ENCODE data around the gene AHSG.

Gene AHSG

DNA sequence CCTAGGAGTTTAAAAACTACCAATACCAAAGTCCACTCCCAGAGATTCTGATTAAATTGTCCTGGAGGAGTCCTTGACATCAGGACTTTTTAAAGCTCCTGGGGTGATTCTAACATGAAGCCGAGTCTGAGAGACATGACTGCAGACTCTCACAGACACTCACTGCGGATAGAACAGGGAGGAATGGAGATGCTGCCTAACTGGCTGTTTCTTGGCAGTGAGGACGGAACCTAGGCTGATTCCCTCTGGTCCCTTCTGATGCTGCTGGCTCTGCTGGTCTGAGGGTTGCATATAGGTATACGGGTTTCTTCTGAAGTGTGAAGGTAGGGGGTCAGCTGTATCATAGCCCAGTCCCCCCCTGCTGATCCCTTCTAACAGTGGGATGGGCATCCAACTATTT, 51.6 kb downstream of the AHSG start:
- TF ChIP-seq, protein P1, sequence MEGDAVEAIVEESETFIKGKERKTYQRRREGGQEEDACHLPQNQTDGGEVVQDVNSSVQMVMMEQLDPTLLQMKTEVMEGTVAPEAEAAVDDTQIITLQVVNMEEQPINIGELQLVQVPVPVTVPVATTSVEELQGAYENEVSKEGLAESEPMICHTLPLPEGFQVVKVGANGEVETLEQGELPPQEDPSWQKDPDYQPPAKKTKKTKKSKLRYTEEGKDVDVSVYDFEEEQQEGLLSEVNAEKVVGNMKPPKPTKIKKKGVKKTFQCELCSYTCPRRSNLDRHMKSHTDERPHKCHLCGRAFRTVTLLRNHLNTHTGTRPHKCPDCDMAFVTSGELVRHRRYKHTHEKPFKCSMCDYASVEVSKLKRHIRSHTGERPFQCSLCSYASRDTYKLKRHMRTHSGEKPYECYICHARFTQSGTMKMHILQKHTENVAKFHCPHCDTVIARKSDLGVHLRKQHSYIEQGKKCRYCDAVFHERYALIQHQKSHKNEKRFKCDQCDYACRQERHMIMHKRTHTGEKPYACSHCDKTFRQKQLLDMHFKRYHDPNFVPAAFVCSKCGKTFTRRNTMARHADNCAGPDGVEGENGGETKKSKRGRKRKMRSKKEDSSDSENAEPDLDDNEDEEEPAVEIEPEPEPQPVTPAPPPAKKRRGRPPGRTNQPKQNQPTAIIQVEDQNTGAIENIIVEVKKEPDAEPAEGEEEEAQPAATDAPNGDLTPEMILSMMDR (IDR thresholded peaks at IDR 0.05) = no peak
- Histone ChIP-seq H3K4me3 (no peak overlapping the region), H3K27ac (no peak overlapping the region)
- DNase-seq (ENCODE audit: low spot score) = no peak

DNA sequence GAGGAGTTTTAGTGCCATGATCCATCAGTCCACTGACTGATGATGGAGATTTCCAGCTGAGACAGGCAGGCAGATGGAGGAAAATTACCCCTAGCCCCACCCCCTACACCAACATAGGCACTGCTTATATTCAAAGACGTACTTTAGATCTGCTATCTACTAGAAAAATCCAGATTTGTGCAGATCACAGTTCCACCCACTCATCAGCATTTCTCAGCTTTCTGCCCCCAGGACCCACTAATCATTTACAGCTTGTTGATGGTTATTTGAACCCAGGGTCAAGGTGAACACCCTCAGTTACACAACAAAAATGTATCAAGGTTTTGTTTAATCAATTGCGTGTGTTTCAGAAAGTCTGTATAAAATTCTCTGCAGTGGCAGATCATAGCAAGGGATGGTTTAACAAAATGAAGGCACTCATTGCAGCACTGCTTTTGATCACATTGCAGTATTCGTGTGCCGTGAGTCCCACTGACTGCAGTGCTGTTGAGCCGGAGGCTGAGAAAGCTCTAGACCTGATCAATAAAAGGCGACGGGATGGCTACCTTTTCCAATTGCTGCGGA, 52.8 kb downstream of the AHSG start, which contains the start of gene HRG:
Gene HRG, plus strand, starts transcription at position 390 of the 564 bp plus-strand sequence. Its CDS starts 18 bp downstream, at position 408.
- no peak within 1 kb of the TSS for H3K27ac ChIP-seq
- DNase-seq (ENCODE audit: low spot score) = no peak
- H3K4me3 ChIP-seq = no peak within 1 kb of the TSS
- TF ChIP-seq, protein P1 (IDR thresholded peaks at IDR 0.05) = no peak

DNA sequence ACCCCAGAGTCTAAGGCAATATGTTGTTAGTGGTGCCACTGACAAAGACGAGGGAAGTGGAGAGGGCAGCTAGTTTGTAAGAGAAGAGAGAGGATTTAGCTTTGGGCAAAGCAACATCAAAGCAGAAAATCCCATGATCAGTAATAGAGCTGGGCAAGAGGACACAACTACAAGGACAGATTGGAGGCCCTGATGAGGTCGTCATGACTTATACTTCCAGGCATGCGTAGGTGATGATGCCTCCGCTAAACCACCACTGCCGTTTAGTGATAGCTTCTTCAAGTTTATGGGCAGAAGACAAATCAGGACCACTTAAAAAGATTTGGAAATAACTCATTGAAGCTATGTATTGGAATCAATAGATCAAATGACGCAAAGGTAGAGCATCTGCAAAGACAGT, 55.6 kb downstream of the AHSG start:
- Histone ChIP-seq H3K27ac (no peak overlapping the region), H3K4me3 (no peak overlapping the region)
- TF ChIP-seq, protein P1 (IDR thresholded peaks at IDR 0.05) = no peak
- no peak for DNase-seq (ENCODE audit: low spot score)

DNA sequence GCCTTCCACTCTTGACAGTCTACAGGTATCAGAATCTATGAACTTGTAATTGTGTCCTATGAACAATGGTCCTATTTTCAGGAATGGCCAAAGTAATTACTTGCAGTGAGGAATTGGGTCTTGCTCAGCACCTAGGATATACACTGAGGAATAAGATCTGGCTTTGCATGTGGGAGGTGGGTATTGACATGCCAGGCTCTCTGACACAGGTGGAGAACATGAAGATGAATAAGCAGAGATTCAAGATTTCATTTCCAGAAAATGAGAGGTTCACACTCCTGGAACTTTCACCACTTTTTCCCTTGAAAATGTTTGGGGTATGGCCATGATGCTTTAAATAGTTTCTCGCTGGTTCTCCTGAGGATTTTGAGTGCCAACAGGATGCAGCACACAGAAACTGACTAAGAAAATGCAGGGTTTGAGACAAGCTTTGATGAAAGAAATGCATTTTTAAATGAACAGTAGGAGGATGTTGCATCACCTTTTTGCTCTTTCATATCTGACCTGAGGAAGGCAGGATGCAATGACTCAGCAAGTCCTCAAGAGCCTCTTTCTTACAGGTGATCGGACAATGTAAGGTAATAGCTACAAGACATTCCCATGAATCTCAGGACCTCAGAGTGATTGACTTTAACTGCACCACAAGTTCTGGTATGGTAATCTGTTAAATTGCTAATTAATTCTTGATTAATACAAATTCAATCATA, 56.7 kb downstream of the AHSG start:
- TF ChIP-seq, protein P1 (IDR thresholded peaks at IDR 0.05) = no peak
- Histone ChIP-seq H3K4me3 (no peak overlapping the region), H3K27ac (no peak overlapping the region)
- no peak for DNase-seq (ENCODE audit: low spot score)

DNA sequence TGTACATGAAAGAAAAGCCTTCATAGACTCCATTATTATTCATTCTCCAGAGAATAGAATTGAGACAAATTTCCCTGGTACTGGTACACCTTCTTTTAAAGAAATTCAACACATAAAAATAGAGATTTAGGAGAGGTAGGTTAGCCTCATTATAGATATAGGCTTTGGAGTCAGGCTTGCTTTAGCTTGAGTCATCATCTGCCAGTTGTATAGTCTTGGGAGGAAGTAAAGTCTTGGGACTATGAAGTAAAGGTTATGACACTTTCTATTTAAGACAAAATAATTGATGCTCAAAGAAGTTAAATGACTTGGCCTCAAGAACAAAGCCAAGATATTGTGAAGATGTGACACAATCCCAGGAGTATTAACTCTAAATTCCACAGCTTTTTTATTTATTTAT, 57.3 kb downstream of the AHSG start:
- no peak overlapping the region for H3K27ac ChIP-seq
- no peak overlapping the region for H3K4me3 ChIP-seq
- TF ChIP-seq, protein P1 (IDR thresholded peaks at IDR 0.05) = no peak
- DNase-seq (ENCODE audit: low spot score) = no peak

Measured in coronary artery (tissue), 2 donors.